LoVo (cell line): ENCODE measurements around the gene HRH3.

Source experiments
- DNase-seq: peaks from one replicate; pipeline ENCODE4 v3.0.0-alpha.2; 2016; ENCODE audit warnings: low spot score

HRH3 gene

DNA sequence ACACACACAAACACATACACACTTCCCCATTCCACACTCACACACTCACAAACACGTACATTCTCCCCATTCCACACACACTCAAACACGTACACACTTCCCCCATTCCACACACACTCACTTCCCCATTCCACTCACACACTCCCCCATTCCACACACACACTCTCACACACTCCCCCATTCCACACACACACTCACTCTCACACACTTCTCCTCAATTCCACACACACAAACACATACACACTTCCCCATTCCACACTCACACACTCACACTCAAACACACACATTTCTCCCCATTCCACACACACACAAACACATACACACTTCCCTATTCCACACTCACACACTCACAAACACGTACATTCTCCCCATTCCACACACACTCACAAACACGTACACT lies 9.6 kb upstream of the HRH3 start:
- no peak for DNase-seq

DNA sequence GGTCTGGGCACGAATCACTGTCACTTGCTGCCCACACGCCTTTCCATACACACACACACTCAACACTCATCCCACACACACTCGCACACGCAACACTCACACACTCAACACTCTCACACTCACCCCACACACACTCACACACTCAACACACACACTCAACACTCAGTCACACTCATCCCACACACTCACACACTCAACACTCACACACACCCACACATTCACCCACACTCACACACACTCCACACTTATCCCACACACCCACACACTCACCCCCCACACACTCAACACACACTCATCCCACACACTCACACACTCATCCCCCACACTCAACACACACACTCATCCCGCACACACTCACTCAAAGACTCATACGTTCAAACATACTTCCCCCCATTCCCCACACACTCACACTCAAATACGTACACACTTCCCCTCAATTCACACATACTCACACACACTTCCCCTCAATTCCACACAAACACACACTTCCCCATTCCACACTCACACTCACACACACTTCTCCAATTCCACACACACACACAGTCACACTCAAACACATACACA lies 9.0 kb upstream of the HRH3 start:
- no peak for DNase-seq

DNA sequence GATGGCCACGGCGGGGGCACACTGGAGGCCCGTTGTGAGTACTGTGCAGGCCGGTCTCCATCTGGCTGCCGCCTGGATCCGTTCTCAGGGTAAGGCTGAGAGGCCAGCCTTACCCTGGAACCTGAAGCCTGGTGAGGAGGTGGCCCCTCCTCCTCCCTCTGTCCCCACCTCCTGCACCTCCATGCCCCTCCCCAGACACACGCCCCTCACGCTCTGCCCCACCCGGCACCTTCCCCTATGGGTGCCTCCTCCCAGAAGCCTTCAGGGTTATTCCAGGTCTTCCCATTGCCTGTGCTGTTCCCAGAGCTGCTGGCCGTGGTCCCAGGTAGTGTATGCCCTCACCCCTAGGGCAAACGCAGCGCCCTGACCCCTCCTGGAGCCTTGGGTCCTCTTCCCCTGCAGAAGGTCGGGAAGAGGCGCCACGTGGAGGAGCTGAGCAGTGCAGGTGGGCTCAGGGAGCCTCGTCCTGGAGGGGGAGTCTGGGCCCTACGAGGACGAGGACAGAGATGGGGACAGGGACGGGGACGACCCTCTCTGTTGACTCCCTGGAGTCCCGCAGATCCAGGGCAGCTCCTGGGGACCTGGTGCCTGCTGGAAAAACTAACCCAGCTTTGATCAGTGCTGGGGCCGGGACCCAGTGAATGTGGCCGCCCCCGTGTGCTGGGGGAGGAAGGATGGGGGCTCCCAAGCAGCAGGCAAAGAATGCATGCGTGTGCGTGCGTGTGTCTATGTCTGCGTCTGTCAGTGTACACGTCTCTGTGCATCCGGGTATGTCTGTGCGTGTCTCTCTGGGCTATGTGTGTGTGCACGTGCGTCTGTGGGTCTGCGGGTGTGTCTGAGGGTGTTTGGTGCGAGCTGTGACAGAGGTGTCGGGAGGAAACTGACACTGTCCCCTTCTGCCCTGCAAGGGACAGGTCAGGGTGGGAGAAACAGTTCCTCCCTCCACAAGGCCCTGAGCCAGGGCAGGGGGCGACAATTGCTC lies 8.2 kb upstream of the HRH3 start:
- DNase-seq: no peak

DNA sequence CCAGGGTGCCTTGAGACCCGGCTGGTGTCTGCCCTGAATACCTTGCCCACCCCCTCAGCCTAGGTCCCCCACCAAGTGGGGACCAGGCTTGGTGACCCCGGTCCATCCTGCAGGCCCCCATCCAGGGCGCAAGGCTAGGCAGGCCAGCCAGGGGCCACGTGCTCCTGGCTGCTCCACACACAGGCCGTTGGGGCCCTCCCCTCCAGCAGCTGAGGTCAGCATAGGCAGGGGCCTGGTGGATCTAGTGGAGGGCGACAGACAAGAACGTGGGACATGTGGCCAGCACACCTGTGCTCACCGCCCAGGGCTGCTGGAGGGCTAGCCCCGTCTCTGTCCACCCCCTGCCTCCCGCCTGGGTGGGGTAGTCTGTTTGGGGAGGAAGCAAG lies 7.5 kb upstream of the HRH3 start:
- DNase-seq: no peak

DNA sequence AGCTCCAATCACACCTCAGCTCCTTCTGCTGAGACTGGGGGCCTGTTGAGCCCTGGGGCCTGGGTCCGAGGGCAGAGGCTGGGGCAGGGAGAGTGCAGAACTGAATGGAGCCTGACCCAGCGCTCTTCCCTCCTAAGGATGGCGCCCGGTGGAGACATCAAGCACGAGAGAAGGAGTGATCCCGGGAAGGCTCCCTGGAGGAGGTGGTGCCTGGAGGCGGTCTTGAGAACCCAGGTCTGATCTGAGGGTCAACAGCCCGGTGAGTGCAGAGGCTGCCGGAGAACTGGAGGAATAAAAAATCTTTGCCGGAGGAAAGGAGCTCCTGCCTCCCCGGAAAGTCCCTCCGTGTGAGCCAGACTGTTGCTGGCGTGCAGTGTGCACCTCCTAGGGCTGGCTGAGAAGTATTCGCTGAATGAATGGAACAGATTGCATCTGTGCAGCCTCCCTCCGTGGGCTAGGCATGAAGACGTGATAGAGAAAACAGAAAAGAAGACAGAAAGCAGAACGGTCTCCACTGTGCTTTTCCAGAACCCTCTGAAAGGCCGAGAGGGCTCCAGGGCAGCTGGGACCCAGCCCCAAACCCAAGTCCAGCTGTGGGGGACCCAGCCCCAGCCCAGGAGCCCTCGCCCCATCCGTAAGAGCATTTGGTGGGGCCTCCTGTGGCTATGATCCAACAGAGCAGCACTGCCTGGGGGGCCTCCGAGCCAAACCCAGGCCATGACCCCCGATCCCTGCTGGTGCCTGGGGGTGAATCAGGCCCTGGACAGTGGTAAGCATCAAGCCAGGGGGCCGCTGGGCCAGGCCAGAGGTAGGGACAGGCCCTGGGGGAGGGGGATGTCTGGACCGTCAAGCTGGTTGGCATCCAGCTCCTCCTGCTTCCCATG lies 6.9 kb upstream of the HRH3 start:
- DNase-seq: no peak

DNA sequence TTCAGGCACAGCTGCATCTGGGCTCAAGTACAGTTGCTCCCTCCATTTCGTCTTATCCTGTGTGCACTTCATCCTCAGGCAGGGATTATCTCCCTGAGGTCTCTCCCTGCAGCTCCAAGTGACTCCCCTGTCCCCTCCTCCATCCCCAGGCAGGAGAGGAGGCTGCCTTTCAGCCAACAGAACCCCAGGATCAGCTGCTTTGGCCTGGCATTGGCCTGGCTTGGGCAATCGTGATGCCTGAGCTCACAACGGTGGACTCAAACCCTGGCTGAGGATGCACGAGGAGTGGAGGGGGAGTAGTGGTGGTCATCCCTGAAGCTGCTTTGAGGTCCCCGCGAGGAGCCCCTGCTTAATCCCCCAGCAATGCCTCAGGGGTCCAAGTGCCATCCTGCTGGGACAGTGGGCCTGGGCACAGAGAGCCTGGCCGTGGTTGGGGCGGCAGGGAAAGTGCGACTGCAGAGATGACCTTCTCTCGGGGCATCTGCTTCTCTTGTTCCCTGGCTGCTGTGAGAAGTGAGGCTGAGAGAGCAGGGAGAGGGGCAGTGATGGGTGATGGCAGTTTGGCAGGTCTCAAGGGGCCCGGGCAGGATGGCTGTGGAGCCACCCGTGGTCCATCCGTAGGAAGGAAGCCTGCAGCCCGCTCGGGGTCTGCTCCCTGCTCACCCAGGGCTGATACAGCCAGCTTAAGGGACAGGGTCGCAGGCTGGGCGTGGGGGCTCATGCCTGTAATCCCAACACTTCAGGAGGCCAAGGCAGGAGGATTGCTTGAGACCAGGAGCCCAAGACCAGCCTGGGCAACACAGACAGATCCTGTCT lies 6.0 kb upstream of the HRH3 start:
- DNase-seq: no peak

DNA sequence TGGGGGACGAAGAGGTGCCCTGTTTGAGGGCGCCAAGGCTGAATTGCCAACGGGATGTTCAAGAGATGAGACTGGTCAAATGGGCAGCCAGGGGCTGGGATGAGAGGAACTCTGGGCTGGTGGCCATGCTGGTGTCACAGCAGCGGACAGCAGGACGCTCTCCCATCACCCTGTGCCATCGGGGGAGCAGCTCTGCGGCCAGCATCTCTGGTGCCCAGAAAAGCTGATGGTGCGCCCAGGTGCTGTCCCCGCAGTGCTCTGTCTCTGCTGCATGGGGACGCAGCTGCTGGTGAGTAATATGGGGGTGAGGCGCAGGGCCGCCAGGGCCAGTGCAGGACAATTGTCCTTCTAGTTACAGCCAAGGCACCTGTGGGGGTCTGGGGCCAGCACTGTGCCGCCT lies 4.9 kb upstream of the HRH3 start:
- DNase-seq: no peak

DNA sequence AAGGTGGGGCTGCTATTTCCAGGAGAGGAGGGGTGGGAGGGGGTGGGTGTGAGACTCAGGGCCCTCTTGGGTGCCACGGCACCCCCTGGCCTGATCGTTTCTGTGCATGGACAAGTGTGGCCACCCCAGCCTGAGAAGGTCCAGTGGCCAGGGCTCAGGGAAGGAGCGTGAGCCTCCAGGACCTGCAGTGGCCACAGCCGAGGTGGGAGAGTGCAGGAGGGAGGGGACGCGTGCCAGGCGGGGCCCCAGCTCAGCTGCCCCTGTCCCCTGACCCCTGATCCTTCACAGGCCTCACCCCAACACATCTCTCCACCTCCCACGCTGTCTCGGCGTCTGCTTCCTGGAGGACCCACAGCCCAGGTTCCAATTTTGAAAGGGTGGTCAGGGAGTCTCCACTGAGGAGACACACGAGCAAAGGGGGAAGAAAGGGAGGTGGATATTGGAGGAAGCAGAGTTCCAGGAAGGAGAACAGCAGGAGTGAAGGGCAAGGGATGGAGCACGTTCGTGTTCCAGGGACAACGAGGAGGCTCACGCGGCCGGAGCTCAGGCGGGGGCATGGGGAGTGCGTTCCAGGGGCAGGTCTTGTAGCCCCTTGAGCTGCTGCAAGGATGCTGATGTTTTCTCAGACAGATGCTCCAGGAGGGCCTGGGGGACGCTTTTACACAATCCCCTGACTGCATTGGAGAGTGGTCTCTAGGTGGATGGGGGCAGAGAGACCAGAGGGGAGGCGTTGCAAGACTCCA lies 4.2 kb upstream of the HRH3 start:
- DNase-seq: no peak

DNA sequence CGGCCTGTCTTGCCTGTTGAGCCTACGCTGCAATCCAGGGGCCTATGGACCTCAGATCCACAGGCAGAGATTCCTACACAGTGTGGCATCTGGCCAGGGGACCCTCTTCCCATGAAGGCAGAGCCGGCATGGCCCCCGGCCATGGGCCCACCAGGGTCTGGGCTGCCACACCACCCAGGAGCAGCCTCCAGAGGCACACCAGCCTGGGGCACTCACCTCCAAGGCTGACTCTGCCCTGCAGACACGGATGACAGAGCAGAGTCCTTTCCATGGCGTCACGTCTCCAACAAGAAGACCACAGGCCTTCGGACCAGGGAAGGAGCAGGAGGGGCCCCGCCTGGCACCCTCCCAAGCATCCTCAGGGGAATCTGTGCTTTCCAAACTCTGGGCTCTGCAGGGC lies 3.5 kb upstream of the HRH3 start:
- DNase-seq: no peak

DNA sequence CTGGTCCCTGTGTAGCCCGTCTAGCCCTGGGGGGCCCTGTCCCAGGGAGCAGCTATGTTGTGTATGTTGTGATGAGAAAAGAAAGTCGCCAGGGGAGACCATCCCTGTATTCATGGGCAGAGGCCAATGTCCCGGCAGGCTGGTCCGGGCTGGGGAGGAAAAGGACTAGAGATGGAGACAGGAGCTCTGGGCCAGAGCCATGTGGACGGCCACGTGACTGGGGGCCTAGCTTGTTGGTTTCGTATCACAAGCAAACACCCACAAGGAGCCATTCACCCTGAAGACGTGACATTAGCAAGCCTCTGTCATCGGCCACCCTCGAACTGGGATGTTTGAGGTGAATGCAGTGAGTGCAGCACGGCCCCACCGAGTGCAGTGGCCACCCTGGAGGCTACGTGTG lies 2.9 kb upstream of the HRH3 start:
- no peak for DNase-seq

DNA sequence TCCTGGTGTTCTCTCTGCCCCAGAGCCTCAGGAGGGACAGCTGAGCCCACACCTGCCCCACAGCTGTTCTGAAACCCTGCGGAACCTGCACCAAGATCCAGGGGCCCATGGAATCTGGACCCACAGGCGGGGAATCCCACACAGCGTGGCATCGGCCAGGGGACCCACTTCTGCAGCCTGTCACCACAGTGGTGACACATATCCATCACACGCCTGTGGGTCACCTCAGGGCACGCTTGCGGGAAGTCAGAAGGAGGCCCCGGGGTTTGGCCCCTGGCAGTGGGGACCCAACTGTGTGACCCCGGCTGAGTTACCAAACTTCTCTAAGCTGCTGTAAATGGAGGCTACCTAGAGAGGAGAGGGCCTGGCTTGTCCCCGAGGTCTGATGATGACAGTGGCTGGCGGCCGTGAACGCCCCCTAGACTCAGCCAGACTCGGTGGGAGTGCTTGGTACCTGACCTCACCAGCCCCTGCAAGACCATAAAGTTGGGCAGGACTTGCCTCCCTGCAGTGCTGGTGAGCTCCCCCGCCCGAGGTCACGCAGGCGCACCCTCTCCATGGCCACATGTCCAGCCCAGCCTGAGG lies 2.3 kb upstream of the HRH3 start:
- DNase-seq: no peak

DNA sequence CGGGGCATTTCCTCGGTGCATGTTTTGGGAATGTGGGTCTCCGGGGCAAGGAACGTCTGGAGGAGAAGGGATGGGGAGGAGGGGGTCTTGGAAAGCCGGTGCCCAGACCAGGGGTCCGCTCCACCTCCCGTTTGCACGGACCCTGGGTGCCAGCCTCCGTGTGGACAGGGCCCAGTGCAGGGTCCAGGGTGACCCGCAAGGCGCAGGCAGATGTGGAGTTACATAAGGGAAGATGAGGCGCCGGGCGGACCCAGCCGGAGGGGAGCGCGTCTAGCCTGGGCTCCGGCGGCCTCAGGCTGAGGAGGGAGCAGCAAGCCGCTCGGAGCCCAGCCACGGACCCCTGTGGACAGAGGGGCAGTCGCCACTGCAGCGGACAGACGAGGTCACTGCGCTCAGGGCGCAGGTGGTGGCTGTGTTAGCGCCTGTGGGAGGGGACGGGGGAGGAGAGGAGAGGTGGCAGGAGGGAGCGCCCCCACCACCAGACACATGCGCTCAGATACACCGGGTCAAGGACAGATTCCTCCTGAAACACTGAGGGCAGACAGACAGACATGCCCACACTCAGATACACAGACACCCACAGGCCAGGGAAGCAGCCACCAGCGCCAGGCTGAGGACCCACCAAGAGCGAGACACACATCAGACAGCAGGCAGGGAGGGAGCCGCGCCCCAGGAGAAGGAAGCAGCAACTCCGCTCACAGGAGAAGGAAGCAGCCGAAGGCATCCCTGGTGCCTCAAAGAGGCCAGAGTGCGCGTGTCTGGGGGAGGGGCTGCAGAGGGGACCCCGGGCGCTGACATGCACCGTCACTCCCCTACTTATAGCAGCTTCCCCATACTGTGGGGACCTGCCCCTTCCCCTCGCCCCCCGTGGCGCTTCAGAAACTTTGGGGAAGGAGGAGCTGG lies 839 bp upstream of the HRH3 start:
- DNase-seq: no peak

DNA sequence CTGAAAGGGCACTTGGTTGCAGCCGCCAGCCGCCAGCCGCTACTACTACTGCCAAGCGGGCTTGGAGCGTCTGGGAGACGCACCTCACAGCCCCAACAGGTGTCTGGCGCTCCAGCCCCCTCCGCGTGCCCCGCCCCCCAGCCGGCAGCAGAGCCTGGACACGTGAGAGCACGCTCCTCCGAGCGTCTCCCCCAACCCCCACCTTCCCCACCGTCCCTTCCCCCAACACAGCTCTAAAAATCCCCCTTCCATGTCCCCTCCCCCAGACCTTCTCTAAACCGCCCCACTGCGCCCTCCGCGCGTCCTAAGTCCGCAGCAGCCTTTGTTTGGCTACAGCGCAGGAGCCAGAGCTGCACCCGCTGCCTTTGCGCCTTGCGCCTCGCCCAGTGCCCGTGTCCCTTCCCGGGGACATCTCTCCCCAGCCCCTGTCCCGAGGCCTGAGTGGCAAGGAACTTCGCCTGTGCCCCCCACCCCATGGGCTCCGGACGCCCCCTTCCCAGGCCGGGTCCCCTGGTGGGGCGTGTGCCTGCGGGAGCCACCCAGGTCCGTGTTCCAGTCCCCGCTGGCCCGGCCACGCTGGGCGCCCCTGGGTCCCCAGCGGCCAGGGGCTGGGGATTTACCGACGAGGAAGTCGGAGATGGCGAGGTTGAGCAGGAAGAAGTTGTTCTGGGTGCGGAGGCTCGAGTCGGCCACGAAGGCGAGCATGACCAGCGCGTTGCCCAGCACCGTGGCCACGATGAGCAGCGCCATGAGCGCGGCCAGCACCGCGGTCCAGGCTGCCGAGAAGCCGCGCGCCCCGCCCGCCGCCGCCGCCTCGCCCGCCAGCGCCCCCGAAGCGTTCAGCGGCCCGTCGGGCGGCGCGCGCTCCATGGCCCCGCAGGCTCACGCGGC lies 732 bp downstream of the HRH3 start:
- DNase-seq: no peak

DNA sequence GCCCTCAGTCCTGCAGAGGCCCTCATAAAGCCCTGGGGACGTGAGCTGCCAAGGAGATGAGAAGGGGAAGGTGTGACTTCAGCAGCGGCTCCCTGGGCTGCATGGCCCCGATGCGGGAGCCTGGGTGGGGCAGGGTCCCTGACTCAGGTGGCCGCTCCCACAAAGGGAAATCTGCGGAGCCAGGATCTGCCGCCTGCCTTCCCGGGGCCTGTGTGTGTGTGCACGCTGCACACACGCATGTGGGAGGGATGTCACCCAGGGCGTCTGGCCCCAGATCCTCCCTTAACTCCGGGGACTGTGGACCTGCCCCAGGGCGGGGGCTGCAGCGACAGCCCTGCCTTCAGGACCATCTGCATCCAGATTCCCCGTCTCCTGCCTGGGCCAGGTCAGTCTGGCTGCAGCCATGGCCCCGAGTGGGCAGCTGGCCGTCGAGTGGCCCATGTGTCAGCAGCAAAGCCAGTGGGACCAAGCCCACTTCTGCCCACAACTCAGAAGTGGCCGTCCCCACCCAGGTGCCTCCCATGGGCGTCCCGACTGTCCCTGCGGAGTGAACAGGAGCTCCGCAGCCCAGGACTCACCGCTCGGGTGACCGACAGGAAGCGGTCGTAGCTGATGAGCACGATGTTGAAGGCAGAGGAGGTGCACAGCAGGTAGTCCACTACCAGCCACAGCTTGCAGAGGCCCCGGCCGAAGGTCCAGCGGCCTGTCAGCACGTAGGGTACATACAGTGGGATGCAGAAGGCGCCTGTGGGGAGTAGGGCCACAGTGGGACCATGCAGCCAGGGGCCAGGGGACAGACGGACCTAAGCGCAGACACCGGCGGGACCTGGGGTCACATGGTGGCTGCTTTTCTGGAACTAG lies 1.9 kb downstream of the HRH3 start:
- DNase-seq: no peak

DNA sequence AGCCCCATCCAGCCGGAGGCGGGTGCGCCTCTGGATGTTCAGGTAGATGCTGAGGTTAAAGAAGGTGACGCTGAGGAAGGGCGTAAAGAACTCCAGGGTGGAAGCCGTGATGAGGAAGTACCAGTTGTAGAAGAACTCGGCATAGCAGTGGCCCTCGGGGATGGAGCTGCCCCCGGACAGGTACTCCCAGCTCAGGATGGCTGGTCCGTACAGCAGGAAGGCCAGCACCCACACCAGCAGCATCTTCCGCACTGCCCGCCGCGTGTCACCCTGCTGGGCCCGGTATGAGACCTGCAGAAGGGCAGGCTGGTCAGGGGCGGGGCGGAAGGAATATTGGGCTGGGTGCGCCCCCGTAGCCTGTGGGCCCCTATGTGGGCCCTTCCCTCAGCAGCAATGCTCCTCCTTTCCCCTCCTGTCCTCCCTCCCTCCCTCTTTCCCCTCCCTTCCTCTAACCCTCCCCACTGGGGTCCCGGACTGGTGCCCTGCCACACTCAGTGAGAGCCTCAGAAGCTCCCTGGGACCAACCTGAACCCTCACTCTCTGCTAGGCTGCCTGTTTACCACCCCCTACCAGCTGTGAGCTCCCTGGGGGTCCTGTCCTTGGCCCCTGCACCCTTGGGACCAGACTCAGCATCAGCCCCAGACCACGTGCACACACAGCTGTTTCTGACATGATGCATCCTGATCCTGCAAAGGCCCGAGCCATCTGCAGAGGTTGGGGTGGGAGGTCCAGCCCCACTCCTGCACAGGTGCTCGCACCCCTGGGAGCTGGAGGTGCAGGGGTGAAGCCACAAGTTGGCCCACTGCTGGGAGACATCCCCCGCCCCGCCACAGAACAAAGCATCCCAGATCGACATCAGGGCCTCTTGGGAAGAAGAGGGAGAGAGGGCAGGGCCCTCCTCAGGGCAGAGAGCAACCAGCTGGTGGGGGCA lies 3.2 kb downstream of the HRH3 start:
- DNase-seq: no peak

DNA sequence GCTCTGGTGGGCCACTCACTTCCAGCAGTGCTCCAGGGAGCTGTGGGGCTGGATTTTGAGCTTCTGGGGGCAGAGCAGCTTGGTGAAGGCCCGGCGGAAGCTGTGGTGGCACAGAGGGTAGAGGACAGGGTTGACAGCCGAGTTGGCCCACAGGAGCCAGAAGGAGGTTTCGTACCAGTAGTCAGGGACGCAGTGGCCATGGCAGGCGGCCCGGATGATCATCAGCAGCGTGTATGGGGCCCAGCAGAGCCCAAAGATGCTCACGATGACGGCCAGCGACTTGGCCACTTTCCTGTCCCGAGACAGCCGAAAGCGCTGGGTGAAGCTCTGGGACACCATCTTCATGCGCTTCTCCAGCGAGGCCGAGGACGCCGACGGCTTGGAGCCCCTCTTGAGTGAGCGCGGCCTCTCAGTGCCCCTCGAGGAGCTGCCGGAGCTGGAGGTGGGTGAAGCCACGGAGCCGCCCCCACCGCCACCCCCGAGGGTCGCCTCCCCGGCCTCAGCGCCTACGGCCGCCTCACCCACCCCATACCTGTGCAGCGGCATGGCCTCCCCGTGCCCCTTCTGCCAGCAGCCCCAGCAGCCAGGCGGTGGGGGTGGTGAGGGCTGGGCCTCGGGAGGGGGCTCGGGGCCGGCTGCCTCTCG lies 4.0 kb downstream of the HRH3 start:
- no peak for DNase-seq
